MM.1S (cell line): ENCODE results near the gene DNAH11.

Source experiments
- DNase-seq: peaks from one replicate; pipeline ENCODE4 v3.0.0-alpha.2; 2015
- H2AFZ ChIP-seq: fragments of 300-600 bp; sonication (generic); 2 replicates; pipeline ENCODE4 v1.6.0; 2016; ENCODE audit warnings: antibody characterized with exemption, low read length
- H3F3A ChIP-seq: fragments of 300-600 bp; sonication (generic); 2 replicates; pipeline ENCODE4 v1.6.1; 2016; ENCODE audit warnings: mild to moderate bottlenecking, antibody characterized with exemption, low read length, moderate library complexity, mixed read lengths; ENCODE audit not compliant: insufficient read depth
- H3K27ac ChIP-seq: fragments of 300-600 bp; sonication (generic); 2 replicates; pipeline ENCODE4 v1.5.1; 2016; ENCODE audit warnings: mild to moderate bottlenecking, low read length
- H3K27me3 ChIP-seq: fragments of 300-600 bp; sonication (generic); replicated peaks from 2 replicates; pipeline ENCODE4 v1.6.0; 2016; ENCODE audit warnings: low read length; ENCODE audit not compliant: insufficient read depth
- H3K36me3 ChIP-seq: fragments of 300-600 bp; sonication (generic); replicated peaks from 2 replicates; pipeline ENCODE4 v1.6.1; 2016; ENCODE audit warnings: mild to moderate bottlenecking, low read length, mixed read lengths; ENCODE audit not compliant: insufficient read depth
- H3K4me1 ChIP-seq: fragments of 300-600 bp; sonication (generic); 2 replicates; pipeline ENCODE4 v1.6.1; 2016; ENCODE audit warnings: low read length, mixed read lengths
- H3K4me2 ChIP-seq: fragments of 300-600 bp; sonication (generic); 2 replicates; pipeline ENCODE4 v1.6.0; 2016; ENCODE audit warnings: low read depth, low read length
- H3K4me3 ChIP-seq: fragments of 300-600 bp; sonication (generic); 2 replicates; pipeline ENCODE4 v1.5.1; 2016; ENCODE audit warnings: low read length, mixed read lengths
- H3K79me2 ChIP-seq: fragments of 300-600 bp; sonication (generic); 2 replicates; pipeline ENCODE4 v1.6.1; 2016; ENCODE audit warnings: mixed run types, low read length, mixed read lengths
- H3K9ac ChIP-seq: fragments of 300-600 bp; sonication (generic); 2 replicates; pipeline ENCODE4 v1.6.1; 2016; ENCODE audit warnings: low read length, mixed read lengths
- H3K9me2 ChIP-seq: fragments of 300-600 bp; sonication (generic); replicated peaks from 2 replicates; pipeline ENCODE4 v1.6.1; 2016; ENCODE audit warnings: mild to moderate bottlenecking, low read length, mixed read lengths; ENCODE audit not compliant: insufficient read depth
- H3K9me3 ChIP-seq: fragments of 300-600 bp; sonication (generic); replicated peaks from 2 replicates; pipeline ENCODE4 v1.6.1; 2016; ENCODE audit warnings: mild to moderate bottlenecking, low read length, mixed read lengths; ENCODE audit not compliant: insufficient read depth
- H4K20me1 ChIP-seq: fragments of 300-600 bp; sonication (generic); 2 replicates; pipeline ENCODE4 v1.6.1; 2016; ENCODE audit warnings: mild to moderate bottlenecking, low read length, moderate library complexity, mixed read lengths; ENCODE audit not compliant: insufficient read depth
- CTCF ChIP-seq: fragments of 300-600 bp; sonication (generic); IDR thresholded peaks from 2 replicates; pipeline ENCODE4 v1.5.1; 2016; ENCODE audit warnings: antibody characterized with exemption, low read length, mixed read lengths
- EZH2 ChIP-seq: fragments of 300-600 bp; sonication (generic); optimal IDR thresholded peaks from 2 replicates; pipeline ENCODE3; 2017; ENCODE audit warnings: low read depth, mild to moderate bottlenecking, antibody characterized with exemption, low read length, mixed read lengths
- EZH2phosphoT487 ChIP-seq: fragments of 300-600 bp; sonication (generic); IDR thresholded peaks from 2 replicates; pipeline ENCODE4 v1.6.1; 2018; ENCODE audit warnings: antibody characterized with exemption, low read length

The DNAH11 gene

GRCh38 chr7:21947946-21948345 lies 405.1 kb downstream of the DNAH11 start:
- Histone ChIP-seq H3F3A (peaks cover 11% of the 10 kb centered on the region), H3K9me3 (no peaks in the 10 kb centered on the region), H3K4me1 (peaks cover 15% of the 10 kb centered on the region; the same call in 1 of the 2 replicates), H3K9ac (no peak overlapping the region), H3K4me2 (no peak overlapping the region), H3K27me3 (no peaks in the 10 kb centered on the region), H3K27ac (no peak overlapping the region), H3K4me3 (no peak overlapping the region), H3K79me2 (peaks cover 16% of the 10 kb centered on the region), H3K36me3 (no peaks in the 10 kb centered on the region), H3K9me2 (no peaks in the 10 kb centered on the region), H4K20me1 (no peaks in the 10 kb centered on the region), H2AFZ (no peak overlapping the region)
- TF ChIP-seq CTCF (no peak), EZH2phosphoT487 (no peak), EZH2 (no peak)
- no peak for DNase-seq

- Histone ChIP-seq H3K9me3 (no peaks in the 10 kb centered on the region), H3K36me3 (no peaks in the 10 kb centered on the region), H3K27me3 (no peaks in the 10 kb centered on the region), H3K9me2 (no peaks in the 10 kb centered on the region), H2AFZ (no peak overlapping the region), H3F3A (peaks cover 11% of the 10 kb centered on the region), H3K4me1 (peaks cover 15% of the 10 kb centered on the region; the same call in 1 of the 2 replicates), H3K27ac (no peak overlapping the region), H3K79me2 (peaks cover 12% of the 10 kb centered on the region), H4K20me1 (no peaks in the 10 kb centered on the region), H3K4me3 (no peak overlapping the region), H3K9ac (no peak overlapping the region), H3K4me2 (no peak overlapping the region)
- no peak for DNase-seq
- TF ChIP-seq EZH2, result no peak
- TF ChIP-seq EZH2phosphoT487, result no peak
Observed at GRCh38 chr7:21948364-21948763, 405.5 kb downstream of the DNAH11 start.

- H3K9ac ChIP-seq, result no peak overlapping the region
- peaks cover 11% of the 10 kb centered on the region for H3F3A ChIP-seq
- no peaks in the 10 kb centered on the region for H3K27me3 ChIP-seq
- no peak overlapping the region for H3K27ac ChIP-seq
- TF ChIP-seq CTCF (no peak), EZH2 (no peak)
- H3K79me2 ChIP-seq, result peaks cover 5% of the 10 kb centered on the region
- no peak overlapping the region for H3K4me2 ChIP-seq
- H3K36me3 ChIP-seq, result no peaks in the 10 kb centered on the region
- H3K9me3 ChIP-seq, result no peaks in the 10 kb centered on the region
- peaks cover 15% of the 10 kb centered on the region; the same call in 1 of the 2 replicates for H3K4me1 ChIP-seq
- DNase-seq, result no peak
- no peak overlapping the region for H3K4me3 ChIP-seq
- no peaks in the 10 kb centered on the region for H4K20me1 ChIP-seq
- no peaks in the 10 kb centered on the region for H3K9me2 ChIP-seq
- no peak overlapping the region for H2AFZ ChIP-seq
Observed at GRCh38 chr7:21948887-21949540, 406.2 kb downstream of the DNAH11 start.
